ENCODE results near the gene TMEM92.

TMEM92 gene

GRCh38 chr17:50265212-50265611, 9.1 kb upstream of the TMEM92 start:
- Mint-ChIP-seq H3K27ac (peak overlapping the region in 2 of 3 experiments; percentile 98 to 99), H3K27me3 (ENCODE audit: low read depth) (peaks cover 13% of the 10 kb centered on the region), H3K9me3 (no peaks in the 10 kb centered on the region), H3K4me3 (no peak overlapping the region), H3K36me3 (ENCODE audit: low read depth) (no peaks in the 10 kb centered on the region), H3K4me1 (peaks cover 93% of the 10 kb centered on the region)
- TF ChIP-seq CTCF (IDR thresholded peaks at IDR 0.05; ENCODE audit: unreplicated experiment in 3 of 3), result no peak

DNA sequence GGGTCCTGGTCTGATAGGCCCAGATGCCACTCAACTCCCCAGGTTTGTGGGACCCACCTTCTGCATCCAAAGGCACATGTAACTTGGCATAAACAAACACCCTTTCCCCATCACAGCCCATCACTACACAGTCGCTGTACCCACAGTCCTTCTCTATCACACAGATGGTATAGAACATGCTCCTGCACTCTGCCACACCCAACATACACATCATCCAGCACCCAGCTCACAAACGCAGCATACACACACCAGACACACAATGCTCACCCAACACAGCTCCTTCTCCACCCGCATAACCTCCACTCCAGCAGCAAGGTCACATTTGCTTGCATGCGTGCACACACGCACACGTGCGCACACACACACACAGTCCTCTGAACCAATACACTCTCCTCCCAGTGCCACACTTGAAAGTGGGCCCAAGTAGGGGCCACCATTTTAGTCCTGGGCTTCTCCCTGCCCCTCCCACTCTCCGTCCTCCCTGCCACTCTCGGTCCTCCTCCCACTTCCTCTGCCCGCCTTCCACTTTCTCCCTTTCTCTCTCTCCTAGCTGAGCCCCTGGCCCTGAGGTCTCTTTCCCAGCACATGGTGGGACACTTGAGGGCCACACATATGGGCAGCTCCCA, 8.5 kb upstream of the TMEM92 start:
- Mint-ChIP-seq H3K9me3 (no peaks in the 10 kb centered on the region), H3K4me1 (peaks cover 93% of the 10 kb centered on the region), H3K27ac (peak overlapping the region; percentile 95 to 99 (median 97)), H3K36me3 (ENCODE audit: low read depth) (no peaks in the 10 kb centered on the region), H3K27me3 (ENCODE audit: low read depth) (peaks cover 13% of the 10 kb centered on the region), H3K4me3 (peak overlapping the region; percentile 30 to 76 (median 62))
- TF ChIP-seq CTCF (IDR thresholded peaks at IDR 0.05; ENCODE audit: unreplicated experiment in 3 of 3), result no peak

GRCh38 chr17:50266384-50267073, 7.7 kb upstream of the TMEM92 start:
- Mint-ChIP-seq H3K27ac (peak overlapping the region; percentile 95 to 99 (median 97)), H3K4me3 (peak overlapping the region; percentile 30 to 76 (median 62)), H3K27me3 (ENCODE audit: low read depth) (peaks cover 7% of the 10 kb centered on the region), H3K36me3 (ENCODE audit: low read depth) (no peaks in the 10 kb centered on the region), H3K9me3 (no peaks in the 10 kb centered on the region), H3K4me1 (peaks cover 92% of the 10 kb centered on the region)
- TF ChIP-seq CTCF (IDR thresholded peaks at IDR 0.05; ENCODE audit: unreplicated experiment in 3 of 3), result no peak

DNA sequence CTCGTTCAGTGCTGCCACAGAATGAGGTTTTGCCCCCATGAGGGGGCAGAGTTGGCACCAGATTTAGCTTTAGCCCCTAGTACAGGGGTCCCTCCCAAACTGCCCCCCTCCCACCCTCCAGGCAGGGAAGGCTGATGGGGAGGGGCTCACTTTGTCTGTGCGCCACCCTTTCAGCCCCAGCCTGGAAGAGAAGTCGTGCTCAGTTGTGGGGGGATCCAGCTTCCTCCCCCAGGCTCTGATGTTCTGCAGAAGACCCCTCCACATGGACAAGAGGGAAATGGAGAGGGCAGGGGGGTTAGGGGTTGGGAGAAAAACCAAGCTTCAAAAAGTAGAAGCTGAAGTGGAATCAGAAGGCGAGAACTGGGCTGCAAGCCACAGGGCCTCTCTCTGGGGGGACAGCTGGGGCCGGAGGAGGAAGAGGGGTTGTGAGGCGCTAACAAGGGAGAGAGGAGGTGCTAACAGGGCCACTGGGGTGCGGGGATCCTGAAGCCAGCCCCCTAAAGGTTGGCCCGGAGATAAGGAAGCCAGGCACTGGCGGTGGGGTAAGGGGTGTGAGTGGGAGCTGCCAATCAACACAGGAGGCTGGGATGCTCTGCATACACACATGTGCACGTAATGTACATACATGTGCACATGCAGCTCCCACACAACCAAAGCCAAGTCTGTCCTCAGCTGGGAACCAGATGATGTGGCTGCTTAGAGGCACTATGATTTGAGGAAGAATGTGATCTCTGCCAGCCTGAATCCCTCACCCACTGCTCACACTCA, 7.0 kb upstream of the TMEM92 start:
- peaks cover 88% of the 10 kb centered on the region for H3K4me1 Mint-ChIP-seq

DNA sequence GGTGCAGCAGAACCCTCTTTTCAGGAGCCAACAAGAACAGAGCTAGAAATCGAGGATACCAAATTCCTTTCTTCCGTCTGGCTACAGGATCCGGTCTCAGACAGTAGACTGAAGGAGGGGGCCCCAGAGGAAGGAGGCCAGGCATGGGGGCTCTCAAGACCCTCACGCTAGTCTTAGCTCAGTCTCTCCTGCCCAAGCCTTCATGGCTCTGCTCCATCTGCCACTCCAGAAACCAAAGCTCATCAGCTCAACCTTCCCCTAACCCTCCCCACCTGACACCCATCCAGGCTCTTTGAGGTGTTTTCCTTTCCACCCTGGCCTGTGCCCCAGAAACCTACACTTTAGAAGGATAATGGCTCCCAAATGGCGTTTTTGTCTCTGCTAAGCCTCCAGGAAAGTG, 6.2 kb upstream of the TMEM92 start:
- no peak for TF ChIP-seq CTCF (IDR thresholded peaks at IDR 0.05; ENCODE audit: unreplicated experiment in 3 of 3)
- no peaks in the 10 kb centered on the region for H3K9me3 Mint-ChIP-seq
- peak overlapping the region; percentile 95 to 99 (median 97) for H3K27ac Mint-ChIP-seq
- H3K4me1 Mint-ChIP-seq, result peaks cover 88% of the 10 kb centered on the region
- H3K27me3 Mint-ChIP-seq (ENCODE audit: low read depth), result peaks cover 9% of the 10 kb centered on the region
- peak overlapping the region; percentile 35 to 76 (median 62) for H3K4me3 Mint-ChIP-seq
- H3K36me3 Mint-ChIP-seq (ENCODE audit: low read depth), result no peaks in the 10 kb centered on the region

More for the DNA sequence above, 7.0 kb upstream of the TMEM92 start:
- no peak for TF ChIP-seq CTCF (IDR thresholded peaks at IDR 0.05; ENCODE audit: unreplicated experiment in 3 of 3)
- Mint-ChIP-seq H3K9me3 (no peaks in the 10 kb centered on the region), H3K27me3 (ENCODE audit: low read depth) (peaks cover 7% of the 10 kb centered on the region), H3K4me3 (peak overlapping the region in 2 of 3 experiments; percentile 62 to 76), H3K27ac (peak overlapping the region; percentile 95 to 99 (median 97)), H3K36me3 (ENCODE audit: low read depth) (no peaks in the 10 kb centered on the region)

Measured in nephron (organoid).